Measurements from ENCODE around the gene ENAH.

DNA sequence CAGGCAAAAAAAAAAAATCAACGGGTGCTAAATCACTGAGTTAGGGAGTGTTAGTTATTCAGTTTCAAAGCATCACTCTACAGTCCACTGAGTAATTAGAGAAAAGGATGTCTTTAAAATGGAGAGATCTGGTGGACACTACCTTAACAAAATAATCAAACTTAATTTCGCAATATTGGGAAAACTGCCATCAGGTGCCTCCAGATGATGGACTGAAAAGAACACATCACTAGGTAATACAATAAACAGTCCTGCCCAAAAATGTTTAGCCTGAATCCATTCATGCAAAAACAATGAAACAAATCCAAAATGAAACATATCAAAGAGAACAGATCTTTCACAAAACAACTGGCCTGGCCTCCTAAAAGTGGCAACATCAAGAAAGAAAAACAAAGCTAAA is 54.1 kb downstream of the ENAH start:
- TF ChIP-seq, protein P1, sequence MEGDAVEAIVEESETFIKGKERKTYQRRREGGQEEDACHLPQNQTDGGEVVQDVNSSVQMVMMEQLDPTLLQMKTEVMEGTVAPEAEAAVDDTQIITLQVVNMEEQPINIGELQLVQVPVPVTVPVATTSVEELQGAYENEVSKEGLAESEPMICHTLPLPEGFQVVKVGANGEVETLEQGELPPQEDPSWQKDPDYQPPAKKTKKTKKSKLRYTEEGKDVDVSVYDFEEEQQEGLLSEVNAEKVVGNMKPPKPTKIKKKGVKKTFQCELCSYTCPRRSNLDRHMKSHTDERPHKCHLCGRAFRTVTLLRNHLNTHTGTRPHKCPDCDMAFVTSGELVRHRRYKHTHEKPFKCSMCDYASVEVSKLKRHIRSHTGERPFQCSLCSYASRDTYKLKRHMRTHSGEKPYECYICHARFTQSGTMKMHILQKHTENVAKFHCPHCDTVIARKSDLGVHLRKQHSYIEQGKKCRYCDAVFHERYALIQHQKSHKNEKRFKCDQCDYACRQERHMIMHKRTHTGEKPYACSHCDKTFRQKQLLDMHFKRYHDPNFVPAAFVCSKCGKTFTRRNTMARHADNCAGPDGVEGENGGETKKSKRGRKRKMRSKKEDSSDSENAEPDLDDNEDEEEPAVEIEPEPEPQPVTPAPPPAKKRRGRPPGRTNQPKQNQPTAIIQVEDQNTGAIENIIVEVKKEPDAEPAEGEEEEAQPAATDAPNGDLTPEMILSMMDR (IDR thresholded peaks at IDR 0.05; ENCODE audit: low read length), result no peak
- TF ChIP-seq EZH2 (optimal IDR thresholded peaks at IDR 0.05; ENCODE audit: low read depth, low read length), result no peak
